Activated CD4-positive, CD25-positive, alpha-beta regulatory T cell treated with anti-CD3 and anti-CD28 coated beads, Interleukin-2, amount 50 U/mL, for 16 hours (primary cell): ENCODE measurements around the gene ESR2.
"Not testable (repeated sequence)": the region's sequence is repeated elsewhere in the genome, so short reads cannot be mapped to it uniquely, and the experiment has no call there.

Source experiments
- DNase-seq: peaks from one replicate; pipeline ENCODE4 v3.0.0-alpha.2; 2020; ENCODE audit warnings: low read depth, low spot score

ESR2 gene

GRCh38 chr14:64147126-64147790, 146.9 kb downstream of the ESR2 start:
- no peak for DNase-seq

- no peak for DNase-seq
Observed at GRCh38 chr14:64137657-64138290, 156.4 kb downstream of the ESR2 start.

- no peak for DNase-seq
Observed at GRCh38 chr14:64126548-64126947, 167.6 kb downstream of the ESR2 start.

GRCh38 chr14:64125270-64125669, 168.9 kb downstream of the ESR2 start:
- no peak for DNase-seq

- no peak for DNase-seq
Observed at GRCh38 chr14:64123241-64123822, 170.8 kb downstream of the ESR2 start.

- DNase-seq: no peak
Observed at GRCh38 chr14:64119980-64120379, 174.2 kb downstream of the ESR2 start.

- DNase-seq: no peak
Observed at GRCh38 chr14:64119500-64119899, 174.7 kb downstream of the ESR2 start.

GRCh38 chr14:64118892-64119291, 175.3 kb downstream of the ESR2 start:
- no peak for DNase-seq

GRCh38 chr14:64118403-64118742, 175.8 kb downstream of the ESR2 start:
- not testable (repeated sequence) for DNase-seq

- DNase-seq: no peak
Observed at GRCh38 chr14:64117671-64118402, 176.3 kb downstream of the ESR2 start.

- no peak for DNase-seq
Observed at GRCh38 chr14:64115401-64115800, 178.8 kb downstream of the ESR2 start.

- no peak for DNase-seq
Observed at GRCh38 chr14:64114796-64115195, 179.4 kb downstream of the ESR2 start.

GRCh38 chr14:64114166-64114565, 180.0 kb downstream of the ESR2 start:
- no peak for DNase-seq

- DNase-seq: no peak
Observed at GRCh38 chr14:64112867-64113678, 181.1 kb downstream of the ESR2 start.

- no peak for DNase-seq
Observed at GRCh38 chr14:64110802-64111201, 183.4 kb downstream of the ESR2 start.

GRCh38 chr14:64109819-64110554, 184.2 kb downstream of the ESR2 start:
- no peak for DNase-seq

- DNase-seq: no peak
Observed at GRCh38 chr14:64107438-64107837, 186.7 kb downstream of the ESR2 start.

- no peak for DNase-seq
Observed at GRCh38 chr14:64098120-64098519, 196.1 kb downstream of the ESR2 start.

- no peak for DNase-seq
Observed at GRCh38 chr14:64095620-64096019, 198.6 kb downstream of the ESR2 start.

GRCh38 chr14:64092940-64093339, 201.2 kb downstream of the ESR2 start:
- DNase-seq: no peak

GRCh38 chr14:64092338-64092737, 201.8 kb downstream of the ESR2 start:
- DNase-seq: no peak
